Measurements from ENCODE around the gene KCNN2. TPM values are rescaled to one million over a fixed set of nuclear protein-coding genes. Genes with fewer than 3 reads are reported as not detected.

KCNN2 gene
- total and polyA plus RNA-seq, 5 donors from 2014 or later: not detected

GRCh38 chr5:114363837-114364236 lies 2.0 kb downstream of the KCNN2 start:
- H3K9me3 ChIP-seq (ENCODE audit: control insufficient read depth in 2 of 2, low read length in 2 of 2): no peaks in the 10 kb centered on the region
- ATAC-seq (ENCODE audit: low read depth in 2 of 2) (no peak), DNase-seq (no peak)
- H3K27ac ChIP-seq (ENCODE audit: insufficient read depth, low read length, poor library complexity, severe bottlenecking): no peak overlapping the region
- H3K36me3 ChIP-seq (ENCODE audit: control insufficient read depth, insufficient read depth, low read length): no peaks in the 10 kb centered on the region
- no peak overlapping the region for H3K4me3 Mint-ChIP-seq
- no peaks in the 10 kb centered on the region for H3K4me1 ChIP-seq (ENCODE audit: control insufficient read depth, insufficient read depth, low read length, poor library complexity, severe bottlenecking)
- peaks cover 0 to 3% (median 0%) of the 10 kb centered on the region in 4 donors for H3K4me1 Mint-ChIP-seq
- H3K27me3 ChIP-seq (ENCODE audit: control insufficient read depth, insufficient read depth, low read length): peaks cover 9% of the 10 kb centered on the region
- no peaks in the 10 kb centered on the region for H3K9me3 Mint-ChIP-seq
- H3K27ac Mint-ChIP-seq: no peak overlapping the region
- no peaks in the 10 kb centered on the region for H3K36me3 Mint-ChIP-seq
- H3K27me3 Mint-ChIP-seq: peaks cover 34% of the 10 kb centered on the region
- H3K4me3 ChIP-seq (ENCODE audit: low read depth, low read length): no peak overlapping the region

GRCh38 chr5:114367029-114367428 lies 5.2 kb downstream of the KCNN2 start:
- Mint-ChIP-seq H3K4me3 (no peak overlapping the region), H3K9me3 (peaks cover 0 to 4% (median 0%) of the 10 kb centered on the region in 7 donors), H3K4me1 (peaks cover 0 to 6% (median 2%) of the 10 kb centered on the region in 4 donors), H3K27me3 (peaks cover 18% of the 10 kb centered on the region), H3K27ac (no peak overlapping the region), H3K36me3 (no peaks in the 10 kb centered on the region)
- peaks cover 6% of the 10 kb centered on the region for H3K27me3 ChIP-seq (ENCODE audit: control insufficient read depth, insufficient read depth, low read length)
- H3K27ac ChIP-seq (ENCODE audit: insufficient read depth, low read length, poor library complexity, severe bottlenecking): no peak overlapping the region
- DNase-seq: no peak
- H3K36me3 ChIP-seq (ENCODE audit: control insufficient read depth, insufficient read depth, low read length): no peaks in the 10 kb centered on the region
- no peak overlapping the region for H3K4me3 ChIP-seq (ENCODE audit: low read depth, low read length)
- H3K4me1 ChIP-seq (ENCODE audit: control insufficient read depth, insufficient read depth, low read length, poor library complexity, severe bottlenecking): no peaks in the 10 kb centered on the region
- H3K9me3 ChIP-seq (ENCODE audit: control insufficient read depth in 2 of 2, low read length in 2 of 2): no peaks in the 10 kb centered on the region
- no peak for ATAC-seq (ENCODE audit: low read depth in 2 of 2)

GRCh38 chr5:114369680-114370417 lies 8.0 kb downstream of the KCNN2 start:
- Histone ChIP-seq H3K27ac (ENCODE audit: insufficient read depth, low read length, poor library complexity, severe bottlenecking) (no peak overlapping the region), H3K36me3 (ENCODE audit: control insufficient read depth, insufficient read depth, low read length) (no peaks in the 10 kb centered on the region), H3K4me3 (ENCODE audit: low read depth, low read length) (no peak overlapping the region), H3K4me1 (ENCODE audit: control insufficient read depth, insufficient read depth, low read length, poor library complexity, severe bottlenecking) (no peaks in the 10 kb centered on the region), H3K27me3 (ENCODE audit: control insufficient read depth, insufficient read depth, low read length) (no peaks in the 10 kb centered on the region), H3K9me3 (ENCODE audit: control insufficient read depth in 2 of 2, low read length in 2 of 2) (no peaks in the 10 kb centered on the region)
- Mint-ChIP-seq H3K4me1 (peaks cover 0 to 6% (median 0%) of the 10 kb centered on the region in 4 donors), H3K36me3 (no peaks in the 10 kb centered on the region), H3K4me3 (no peak overlapping the region), H3K27me3 (peaks cover 4% of the 10 kb centered on the region), H3K27ac (no peak overlapping the region), H3K9me3 (peaks cover 0 to 4% (median 0%) of the 10 kb centered on the region in 7 donors)
- no peak for DNase-seq
- no peak for ATAC-seq (ENCODE audit: low read depth in 2 of 2)

- no peak overlapping the region for H3K4me3 ChIP-seq (ENCODE audit: low read depth, low read length)
- ATAC-seq (ENCODE audit: low read depth in 2 of 2) (no peak), DNase-seq (no peak)
- peaks cover 0 to 2% (median 0%) of the 10 kb centered on the region in 7 donors for H3K9me3 Mint-ChIP-seq
- no peaks in the 10 kb centered on the region for H3K36me3 Mint-ChIP-seq
- no peaks in the 10 kb centered on the region for H3K27me3 Mint-ChIP-seq
- no peaks in the 10 kb centered on the region for H3K36me3 ChIP-seq (ENCODE audit: control insufficient read depth, insufficient read depth, low read length)
- no peaks in the 10 kb centered on the region for H3K9me3 ChIP-seq (ENCODE audit: control insufficient read depth in 2 of 2, low read length in 2 of 2)
- no peaks in the 10 kb centered on the region for H3K4me1 Mint-ChIP-seq
- no peak overlapping the region for H3K27ac ChIP-seq (ENCODE audit: insufficient read depth, low read length, poor library complexity, severe bottlenecking)
- H3K4me3 Mint-ChIP-seq: no peak overlapping the region
- no peaks in the 10 kb centered on the region for H3K4me1 ChIP-seq (ENCODE audit: control insufficient read depth, insufficient read depth, low read length, poor library complexity, severe bottlenecking)
- no peaks in the 10 kb centered on the region for H3K27me3 ChIP-seq (ENCODE audit: control insufficient read depth, insufficient read depth, low read length)
- no peak overlapping the region for H3K27ac Mint-ChIP-seq
Observed at GRCh38 chr5:114377050-114377844, 15.4 kb downstream of the KCNN2 start.

- H3K27ac Mint-ChIP-seq: no peak overlapping the region
- Histone ChIP-seq H3K36me3 (ENCODE audit: control insufficient read depth, insufficient read depth, low read length) (no peaks in the 10 kb centered on the region), H3K4me3 (ENCODE audit: low read depth, low read length) (no peak overlapping the region), H3K4me1 (ENCODE audit: control insufficient read depth, insufficient read depth, low read length, poor library complexity, severe bottlenecking) (no peaks in the 10 kb centered on the region), H3K27me3 (ENCODE audit: control insufficient read depth, insufficient read depth, low read length) (no peaks in the 10 kb centered on the region), H3K27ac (ENCODE audit: insufficient read depth, low read length, poor library complexity, severe bottlenecking) (no peak overlapping the region), H3K9me3 (ENCODE audit: control insufficient read depth in 2 of 2, low read length in 2 of 2) (no peaks in the 10 kb centered on the region)
- H3K4me3 Mint-ChIP-seq: no peak overlapping the region
- DNase-seq (no peak), ATAC-seq (ENCODE audit: low read depth in 2 of 2) (no peak)
- H3K4me1 Mint-ChIP-seq: no peaks in the 10 kb centered on the region
- peaks cover 0 to 2% (median 0%) of the 10 kb centered on the region in 7 donors for H3K9me3 Mint-ChIP-seq
- H3K27me3 Mint-ChIP-seq: no peaks in the 10 kb centered on the region
- no peaks in the 10 kb centered on the region for H3K36me3 Mint-ChIP-seq
Observed at GRCh38 chr5:114377946-114378345, 16.1 kb downstream of the KCNN2 start.

GRCh38 chr5:114380721-114381120 lies 18.9 kb downstream of the KCNN2 start:
- H3K4me1 ChIP-seq (ENCODE audit: control insufficient read depth, insufficient read depth, low read length, poor library complexity, severe bottlenecking): no peaks in the 10 kb centered on the region
- H3K4me3 ChIP-seq (ENCODE audit: low read depth, low read length): no peak overlapping the region
- DNase-seq (no peak), ATAC-seq (ENCODE audit: low read depth in 2 of 2) (no peak)
- Mint-ChIP-seq H3K9me3 (peaks cover 0 to 4% (median 0%) of the 10 kb centered on the region in 7 donors), H3K4me3 (no peak overlapping the region), H3K27me3 (no peaks in the 10 kb centered on the region), H3K4me1 (no peaks in the 10 kb centered on the region), H3K27ac (no peak overlapping the region), H3K36me3 (no peaks in the 10 kb centered on the region)
- H3K27me3 ChIP-seq (ENCODE audit: control insufficient read depth, insufficient read depth, low read length): no peaks in the 10 kb centered on the region
- no peaks in the 10 kb centered on the region for H3K36me3 ChIP-seq (ENCODE audit: control insufficient read depth, insufficient read depth, low read length)
- H3K27ac ChIP-seq (ENCODE audit: insufficient read depth, low read length, poor library complexity, severe bottlenecking): no peak overlapping the region
- no peaks in the 10 kb centered on the region for H3K9me3 ChIP-seq (ENCODE audit: control insufficient read depth in 2 of 2, low read length in 2 of 2)

GRCh38 chr5:114387433-114387832 lies 25.6 kb downstream of the KCNN2 start:
- H3K27ac Mint-ChIP-seq: no peak overlapping the region

More at GRCh38 chr5:114387433-114387832, 25.6 kb downstream of the KCNN2 start:
- H3K9me3 Mint-ChIP-seq: peaks cover 0 to 2% (median 0%) of the 10 kb centered on the region in 7 donors
- H3K27me3 Mint-ChIP-seq: no peaks in the 10 kb centered on the region
- Histone ChIP-seq H3K9me3 (ENCODE audit: control insufficient read depth in 2 of 2, low read length in 2 of 2) (no peaks in the 10 kb centered on the region), H3K4me3 (ENCODE audit: low read depth, low read length) (no peak overlapping the region), H3K27ac (ENCODE audit: insufficient read depth, low read length, poor library complexity, severe bottlenecking) (no peak overlapping the region), H3K36me3 (ENCODE audit: control insufficient read depth, insufficient read depth, low read length) (no peaks in the 10 kb centered on the region), H3K27me3 (ENCODE audit: control insufficient read depth, insufficient read depth, low read length) (no peaks in the 10 kb centered on the region), H3K4me1 (ENCODE audit: control insufficient read depth, insufficient read depth, low read length, poor library complexity, severe bottlenecking) (no peaks in the 10 kb centered on the region)
- ATAC-seq (ENCODE audit: low read depth in 2 of 2): no peak
- DNase-seq: no peak
- no peaks in the 10 kb centered on the region for H3K36me3 Mint-ChIP-seq
- no peak overlapping the region for H3K4me3 Mint-ChIP-seq
- no peaks in the 10 kb centered on the region for H3K4me1 Mint-ChIP-seq
